ENCODE results near the gene CTBP2.

- TF ChIP-seq POLR2A (IDR thresholded peaks at IDR 0.05; ENCODE audit: low read depth, low read length) (no peak), RBBP5 (conservative IDR thresholded peaks at IDR 0.05) (no peak), BCLAF1 (IDR thresholded peaks at IDR 0.05) (no peak), ZNF274 (IDR thresholded peaks at IDR 0.05; ENCODE audit: insufficient read depth, insufficient read length) (no peak), TAF1 (IDR thresholded peaks at IDR 0.05; ENCODE audit: borderline replicate concordance, low read depth, low read length) (no peak), NR2C2 (IDR thresholded peaks at IDR 0.05; ENCODE audit: borderline replicate concordance, control insufficient read depth, insufficient read length, low read depth) (no peak), CTCF (IDR thresholded peaks at IDR 0.05 in 2 of 3, conservative IDR thresholded peaks at IDR 0.05 in 1 of 3; ENCODE audit: control insufficient read depth in 2 of 3, extremely low read depth in 1 of 3, insufficient read depth in 1 of 3, low read depth in 3 of 3, low read length in 3 of 3) (no peak), CEBPB (IDR thresholded peaks at IDR 0.05; ENCODE audit: borderline replicate concordance in 1 of 2, low read depth in 2 of 2, low read length in 2 of 2) (no peak), CBX5 (IDR thresholded peaks at IDR 0.05; ENCODE audit: low read depth) (no peak), HDAC2 (IDR thresholded peaks at IDR 0.05) (no peak), YY1 (IDR thresholded peaks at IDR 0.05; ENCODE audit: low read depth, low read length) (no peak), CREM (IDR thresholded peaks at IDR 0.05; ENCODE audit: low read depth) (no peak), YBX1 (IDR thresholded peaks at IDR 0.05) (no peak), ESRRA (IDR thresholded peaks at IDR 0.05; ENCODE audit: low read length) (no peak)
These were observed 38.9 kb upstream of the CTBP2 start for GRCh38 chr10:125199270-125199669.

All from GM12878 (cell line).